Stimulated activated CD8-positive, alpha-beta memory T cell treated with anti-CD3 and anti-CD28 coated beads, Interleukin-15, amount 100 ng/mL, for 48 hours (primary cell): ENCODE results near the gene SFR1.
"Not testable (repeated sequence)": the region's sequence is repeated elsewhere in the genome, so short reads cannot be mapped to it uniquely, and the experiment has no call there.

Experiments
- DNase-seq, 2 donors: peaks; one replicate each; pipeline ENCODE4 v3.0.0-alpha.2; 2020; ENCODE audit warnings: low read depth in 2 of 2

SFR1 gene

DNA sequence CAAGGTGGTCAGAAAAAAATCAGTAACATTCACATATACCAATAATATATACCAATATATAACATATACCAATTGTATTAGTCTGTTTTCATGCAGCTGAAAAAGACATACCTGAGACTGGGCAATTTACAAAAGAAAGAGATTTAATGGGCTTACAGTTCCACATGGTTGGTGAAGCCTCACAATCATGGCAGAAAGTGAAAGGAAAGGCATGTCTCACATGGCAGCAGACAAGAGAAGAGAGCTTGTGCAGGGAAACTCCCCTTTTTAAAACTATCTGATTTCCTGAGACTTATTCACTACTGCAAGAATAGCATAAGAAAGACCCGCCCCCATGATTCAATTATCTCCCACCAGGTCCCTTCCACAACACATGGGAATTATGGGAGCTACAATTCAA is 52.2 kb downstream of the SFR1 start:
- DNase-seq, result not testable (repeated sequence)
